Left renal cortex interstitium (tissue), 4 donors: Measurements from ENCODE around the gene PEX12. TPM values are rescaled to one million over a fixed set of nuclear protein-coding genes. Genes with fewer than 3 reads are reported as not detected.
"Not testable (repeated sequence)": the region's sequence is repeated elsewhere in the genome, so short reads cannot be mapped to it uniquely, and the experiment has no call there.

ENCODE experiments used
- DNase-seq, 4 donors: peaks; one replicate each; pipeline ENCODE4 v3.0.0-alpha.2; 2013; ENCODE audit warnings: low read depth in 4 of 4, low spot score in 2 of 4, missing footprints in 1 of 4
- polyA plus RNA-seq, 4 donors: library from polyadenylated mRNA; unstranded; fragments of 120-200 nt; gene quantifications; one replicate each; pipeline ENCODE4 v1.2.1, GENCODE V29; 2013; ENCODE audit not compliant: insufficient read length in 4 of 4

PEX12 gene
- polyA plus RNA-seq, 4 donors = 10.5 to 12.1 (median 11.3) TPM

- no peak for DNase-seq
Observed at GRCh38 chr17:35539659-35540026, 38.7 kb downstream of the PEX12 start.

GRCh38 chr17:35537601-35538141 lies 40.7 kb downstream of the PEX12 start, which contains the start of gene SLFN12L:
TSS of gene SLFN12L (minus strand) at chr17:35537678. CDS start at chr17:35522364, 15,314 bp downstream.
- DNase-seq = no peak

DNA sequence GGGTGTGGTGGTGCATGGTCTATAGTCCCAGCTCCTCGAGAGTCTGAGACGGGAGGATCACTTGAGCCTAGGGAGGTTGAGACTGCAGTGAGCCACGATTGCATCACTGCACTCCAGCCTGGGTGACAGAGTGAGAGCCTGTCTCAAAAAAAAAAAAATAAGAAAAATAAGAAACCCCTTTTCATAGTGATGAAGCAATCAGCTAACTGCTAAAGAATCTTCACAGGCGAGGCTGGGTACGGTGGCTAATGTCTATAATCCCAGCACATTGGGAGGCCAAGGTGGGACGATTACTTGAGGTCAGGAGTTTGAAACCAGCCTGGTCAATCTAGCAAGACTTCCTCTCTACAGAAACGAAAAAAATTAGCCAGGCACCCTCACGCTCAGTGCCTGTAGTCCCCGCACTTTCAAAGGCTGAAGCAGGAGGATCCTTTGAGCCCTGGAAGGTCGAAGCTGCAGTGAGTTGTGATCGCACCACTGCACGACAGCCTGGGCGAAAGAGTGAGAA lies 41.7 kb downstream of the PEX12 start:
- no peak for DNase-seq

DNA sequence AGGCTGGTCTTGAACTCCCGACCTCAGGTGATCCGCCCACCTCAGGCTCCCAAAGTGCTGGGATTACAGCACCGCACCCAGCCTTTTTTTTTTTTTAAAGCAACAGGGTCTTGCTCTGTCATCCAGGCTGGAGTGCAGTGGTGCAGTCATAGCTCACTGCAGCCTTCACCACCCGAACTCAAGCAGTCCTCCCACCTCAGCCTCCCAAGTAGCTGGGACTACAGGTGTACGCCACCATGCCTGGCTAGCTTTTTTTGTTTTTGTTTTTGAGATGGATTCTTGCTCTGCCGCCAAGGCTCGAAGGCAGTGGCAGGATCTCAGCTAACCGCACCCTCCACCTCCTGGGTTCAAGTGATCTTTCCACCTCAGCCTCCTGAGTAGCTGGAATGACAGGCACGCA lies 43.0 kb downstream of the PEX12 start:
- not testable (repeated sequence) for DNase-seq

GRCh38 chr17:35534576-35535093 lies 43.7 kb downstream of the PEX12 start:
- DNase-seq = no peak

GRCh38 chr17:35531160-35531559 lies 47.2 kb downstream of the PEX12 start:
- DNase-seq = no peak

DNA sequence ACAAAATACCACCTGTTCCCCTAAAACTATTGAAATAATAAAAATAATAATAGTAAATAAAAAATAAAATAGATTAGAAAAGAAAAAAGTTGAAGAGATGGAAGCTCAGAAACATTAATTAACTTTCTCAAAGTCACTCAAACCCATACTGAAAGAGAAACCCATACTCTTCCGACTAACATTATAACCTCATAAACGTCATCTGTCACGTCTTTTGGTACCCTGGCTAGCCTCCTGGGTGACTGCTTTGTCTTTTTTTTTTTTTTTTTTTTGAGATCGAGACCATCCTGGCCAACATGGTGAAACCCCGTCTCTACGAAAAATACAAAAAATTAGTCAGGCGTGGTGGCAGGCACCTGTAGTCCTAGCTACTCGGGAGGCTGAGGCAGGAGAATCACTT lies 48.5 kb downstream of the PEX12 start:
- no peak for DNase-seq

DNA sequence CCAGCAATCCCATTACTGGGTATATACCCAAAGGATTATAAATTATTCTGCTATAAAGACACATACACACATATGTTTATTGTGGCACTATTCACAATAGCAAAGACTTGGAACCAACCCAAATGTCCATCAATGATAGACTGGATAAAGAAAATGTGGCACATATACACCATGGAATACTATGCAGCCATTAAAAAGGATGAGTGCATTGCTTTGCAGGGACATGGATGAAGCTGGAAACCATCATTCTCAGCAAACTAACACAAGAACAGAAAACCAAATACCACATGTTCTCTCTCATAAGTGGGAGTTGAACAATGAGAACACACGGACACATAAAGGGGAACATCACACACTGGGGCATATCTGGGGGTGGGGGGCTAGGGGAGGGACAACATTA lies 49.0 kb downstream of the PEX12 start:
- not testable (repeated sequence) for DNase-seq

Other genes with a start within 250 kb of the PEX12 start
- gene SLFN11, start 204.9 kb downstream of the PEX12 start, polyA plus RNA-seq = 10 to 100 TPM in 3 of 4 donors, 1 to 10 TPM in 1; 8.7 to 19.1 (median 11.3) TPM
- 10 to 100 TPM; 18.5 to 20.1 (median 18.8) TPM for gene SLFN12, start 146.1 kb downstream of the PEX12 start, polyA plus RNA-seq
- 10 to 100 TPM; 16.4 to 43.2 (median 26.4) TPM for gene SLFN13, start 129.8 kb downstream of the PEX12 start, polyA plus RNA-seq
- under 1 TPM in 3 of 4 donors, not detected in 1; 0.20 to 0.44 (median 0.26) TPM for gene SLFN12L, start 40.9 kb downstream of the PEX12 start, polyA plus RNA-seq
- gene SLFN14, start 17.8 kb downstream of the PEX12 start, polyA plus RNA-seq = under 1 TPM; 0.08 to 0.31 (median 0.16) TPM
- 100 to 1,000 TPM; 117 to 136 (median 121) TPM for gene AP2B1, start 8.8 kb upstream of the PEX12 start, polyA plus RNA-seq
- gene RASL10B, start 153.1 kb upstream of the PEX12 start, polyA plus RNA-seq = 10 to 100 TPM; 12.0 to 16.8 (median 15.3) TPM
- under 1 TPM in 2 of 4 donors, not detected in 2; 0.13 TPM for gene GAS2L2, start 174.7 kb upstream of the PEX12 start, polyA plus RNA-seq
- gene C17orf50, start 182.3 kb upstream of the PEX12 start, polyA plus RNA-seq = under 1 TPM in 2 of 4 donors, not detected in 2; 0.20 to 0.21 TPM
- 1 to 10 TPM; 1.6 to 2.6 (median 2.0) TPM for gene MMP28, start 217.1 kb upstream of the PEX12 start, polyA plus RNA-seq
- 100 to 1,000 TPM; 182 to 290 (median 223) TPM for gene TAF15, start 230.9 kb upstream of the PEX12 start, polyA plus RNA-seq